NCI-H1092 treated with DMSO at 0.1 percent for 48 hours (cell line): Measurements from ENCODE around the gene EPB41L1.

Experiments used
- DNase-seq: peaks from one replicate; lab custom pipeline; 2025; lab: John Stamatoyannopoulos, UW

The EPB41L1 gene

DNA sequence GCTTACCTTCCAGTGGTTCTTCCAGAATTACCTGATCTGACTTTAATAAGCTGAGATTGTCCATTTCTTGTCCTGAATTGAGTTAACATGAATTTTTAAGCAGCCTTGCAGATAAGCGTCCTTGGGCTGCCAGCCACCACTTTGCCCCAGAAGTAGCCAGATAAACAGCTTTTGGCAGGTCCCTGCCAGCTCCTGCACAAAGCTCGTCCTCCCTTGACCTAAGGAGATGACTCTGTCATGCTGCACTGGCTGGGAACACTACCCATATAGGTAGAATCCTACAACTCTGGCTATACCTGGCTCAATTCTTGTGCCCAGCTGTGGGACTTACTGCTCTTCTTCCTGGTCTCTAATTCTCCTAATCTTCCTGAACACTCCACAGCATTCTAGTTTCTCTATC, 42.1 kb downstream of the EPB41L1 start:
- no peak for DNase-seq

DNA sequence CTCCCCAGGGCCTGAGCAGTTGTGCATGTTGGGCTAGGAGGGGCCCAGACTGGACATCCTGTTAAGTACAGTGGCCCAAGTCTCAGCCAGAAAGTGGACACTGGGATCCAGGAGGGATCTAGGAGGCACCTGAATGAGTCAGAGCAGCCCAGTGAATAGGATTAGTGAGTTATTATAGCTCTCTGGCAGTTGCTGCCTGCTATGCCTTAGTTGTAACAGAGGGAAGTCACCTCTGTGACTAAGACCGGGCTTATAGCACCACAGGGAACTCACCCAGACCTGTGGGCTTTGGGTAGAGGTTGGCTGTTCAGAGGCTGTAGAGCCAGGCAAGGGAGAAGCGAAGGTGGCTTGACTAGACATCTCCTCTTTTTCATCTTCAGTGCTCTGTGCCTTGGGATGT, 42.7 kb downstream of the EPB41L1 start:
- no peak for DNase-seq

DNA sequence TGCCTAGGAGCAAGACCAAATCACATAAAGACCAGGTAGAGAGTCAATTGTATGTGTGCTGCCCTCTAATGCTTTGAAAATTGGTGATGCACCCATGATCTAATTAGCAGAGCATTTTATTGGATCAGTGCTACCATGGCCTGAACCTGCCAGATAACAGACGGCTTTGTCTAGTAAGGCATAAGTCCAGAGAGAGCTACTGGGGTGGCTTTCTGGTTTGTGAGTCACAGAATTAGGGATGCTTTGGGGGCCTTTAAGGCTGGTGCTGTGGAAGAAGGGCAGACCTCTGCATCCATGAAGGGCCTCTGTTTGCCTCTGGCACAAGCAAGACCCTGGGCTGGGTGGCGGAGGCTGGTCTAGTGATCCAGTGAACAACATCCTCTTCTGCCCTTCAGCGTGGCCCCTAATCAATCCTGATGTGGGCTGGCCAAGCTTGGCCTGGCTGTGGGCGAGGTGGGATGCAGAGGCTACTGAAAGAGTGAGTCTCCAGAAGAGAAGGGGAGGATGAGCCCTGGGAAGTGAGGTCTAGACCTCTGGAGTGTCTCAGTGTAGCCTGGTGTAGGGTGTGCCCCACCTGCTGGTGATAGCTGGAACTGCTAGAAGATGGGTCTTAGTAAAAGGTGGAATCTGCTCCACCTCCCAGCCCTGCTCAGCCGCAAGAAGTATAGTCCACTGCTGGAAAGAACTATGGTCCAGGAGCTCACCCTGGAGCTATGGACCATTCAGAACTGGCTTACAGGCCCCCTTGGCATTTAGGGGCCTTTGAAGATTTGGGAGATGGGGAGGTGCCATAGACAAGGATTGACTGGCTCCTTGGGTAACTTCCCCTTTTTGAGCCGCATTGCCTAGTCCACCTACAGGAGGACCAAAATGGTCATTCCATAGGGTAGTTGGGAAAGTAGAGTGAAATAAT, 45.1 kb downstream of the EPB41L1 start:
- DNase-seq = peak; percentile 43

DNA sequence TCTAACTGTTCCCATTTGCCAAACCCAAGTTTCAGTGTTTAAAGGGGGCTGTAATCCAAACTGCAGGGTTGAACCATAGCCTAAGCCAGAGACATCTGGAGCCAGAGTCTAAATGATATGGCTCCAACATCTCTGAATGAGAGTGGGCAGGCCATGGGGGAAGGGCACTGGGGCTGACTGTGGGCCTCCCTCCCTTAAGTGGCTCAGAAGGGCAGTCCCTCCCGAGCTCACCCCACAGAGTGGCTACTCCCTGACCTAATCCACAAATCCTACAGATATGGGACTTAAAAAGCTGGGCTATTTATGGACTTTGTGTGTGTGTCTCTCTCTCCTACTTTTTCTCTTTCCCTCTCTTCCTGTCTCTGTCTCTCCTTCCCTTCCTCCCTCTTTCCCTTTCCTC, 45.9 kb downstream of the EPB41L1 start:
- no peak for DNase-seq

DNA sequence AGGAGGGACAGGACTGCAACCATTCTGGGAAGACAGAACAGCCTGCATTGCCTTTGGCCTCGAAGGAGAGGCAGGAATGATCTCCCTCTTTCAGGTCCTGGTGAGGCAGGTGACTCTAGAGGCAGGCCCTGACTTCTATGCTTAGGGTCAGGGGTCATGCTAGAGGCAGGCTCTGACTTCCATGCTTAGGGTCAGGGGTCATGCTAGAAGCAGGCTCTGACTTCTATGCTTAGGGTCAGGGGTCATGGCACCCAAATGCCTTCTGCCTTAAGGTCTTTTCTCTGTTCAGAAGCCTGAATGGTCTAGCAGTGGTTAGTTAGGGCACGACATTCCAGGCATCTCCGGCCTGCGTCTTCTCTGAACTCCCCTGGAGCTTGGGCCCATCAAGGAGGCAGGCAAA, 46.7 kb downstream of the EPB41L1 start:
- DNase-seq = no peak

DNA sequence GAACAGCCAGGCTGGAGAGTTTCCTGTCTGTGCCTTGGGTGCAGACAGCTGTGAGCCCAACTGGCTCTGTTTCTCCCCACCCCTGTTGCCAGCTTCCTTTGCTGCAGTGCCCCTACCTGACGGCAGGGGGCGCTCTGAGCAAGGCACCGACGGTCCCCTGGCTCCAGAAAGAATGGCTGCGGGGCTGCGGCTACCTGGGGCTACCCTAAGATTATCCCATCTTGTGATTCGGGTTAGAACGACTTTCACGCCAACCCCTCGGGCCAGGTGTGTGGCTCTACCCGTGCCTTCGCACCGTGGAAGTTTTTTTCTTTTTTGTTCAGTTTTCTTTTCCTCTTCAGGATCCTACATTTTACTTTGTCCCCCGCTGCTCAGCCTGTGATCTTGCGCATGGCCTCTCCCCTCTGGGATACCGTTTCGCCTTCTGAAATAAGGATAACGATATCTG, 48.4 kb downstream of the EPB41L1 start:
- DNase-seq = peak; percentile 13

DNA sequence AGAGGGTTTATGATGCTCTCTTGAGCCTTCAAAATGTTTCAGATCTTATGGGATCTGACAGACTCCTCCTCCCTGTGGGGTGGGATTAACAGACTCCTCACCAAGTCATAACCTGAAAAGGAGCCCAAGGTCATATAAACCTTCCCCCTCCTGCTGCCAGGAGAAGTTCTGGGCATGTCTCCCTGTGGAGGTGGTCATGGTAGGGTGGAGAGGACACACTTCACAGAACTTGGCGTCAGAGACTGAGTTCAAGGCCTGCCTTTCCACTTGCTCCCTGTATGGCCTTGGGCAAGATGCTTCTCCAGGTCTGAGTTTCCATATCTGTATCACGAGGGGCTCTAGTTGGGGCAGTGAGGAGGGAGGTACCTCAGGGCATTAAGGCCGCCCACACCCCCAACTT, 49.3 kb downstream of the EPB41L1 start:
- DNase-seq = no peak

DNA sequence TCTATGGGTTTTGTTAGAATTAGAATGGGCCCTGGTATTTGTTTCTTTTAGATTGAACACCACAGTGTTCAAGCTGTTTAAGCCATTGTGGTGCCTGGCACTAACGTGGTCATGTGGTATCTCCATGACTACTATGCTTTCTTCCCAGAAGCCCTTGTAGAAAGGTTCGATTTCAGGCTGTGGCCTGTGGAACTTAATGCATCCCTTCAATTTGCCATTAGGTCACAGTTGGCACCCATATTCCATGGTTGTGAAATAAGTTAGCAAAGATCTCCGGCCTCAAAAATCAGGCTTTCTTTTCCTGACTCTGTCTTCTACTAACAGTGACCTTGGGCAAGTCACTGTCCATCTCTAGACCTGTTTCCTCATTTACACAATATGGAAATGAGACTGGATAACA, 50.5 kb downstream of the EPB41L1 start:
- no peak for DNase-seq

DNA sequence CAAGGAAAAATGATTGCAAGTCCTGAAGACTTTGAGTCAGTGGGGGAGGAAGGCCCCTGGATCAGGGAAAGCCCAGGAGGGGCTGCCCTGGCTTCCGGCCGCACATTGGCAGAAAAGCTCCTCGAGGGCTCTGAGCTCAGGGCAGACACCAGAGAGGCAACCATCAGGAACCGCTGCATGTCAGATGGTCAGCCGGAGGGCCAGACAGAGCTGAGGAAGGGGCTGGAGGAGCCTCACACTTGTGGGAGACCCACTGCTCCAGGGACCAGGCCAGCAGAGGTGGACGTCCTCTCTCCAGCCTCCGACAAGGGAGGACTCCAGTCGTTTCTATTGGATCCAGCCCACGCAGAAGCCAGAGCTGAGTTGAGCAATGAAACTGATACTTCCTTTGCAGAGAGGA, 51.5 kb downstream of the EPB41L1 start:
- DNase-seq = no peak

DNA sequence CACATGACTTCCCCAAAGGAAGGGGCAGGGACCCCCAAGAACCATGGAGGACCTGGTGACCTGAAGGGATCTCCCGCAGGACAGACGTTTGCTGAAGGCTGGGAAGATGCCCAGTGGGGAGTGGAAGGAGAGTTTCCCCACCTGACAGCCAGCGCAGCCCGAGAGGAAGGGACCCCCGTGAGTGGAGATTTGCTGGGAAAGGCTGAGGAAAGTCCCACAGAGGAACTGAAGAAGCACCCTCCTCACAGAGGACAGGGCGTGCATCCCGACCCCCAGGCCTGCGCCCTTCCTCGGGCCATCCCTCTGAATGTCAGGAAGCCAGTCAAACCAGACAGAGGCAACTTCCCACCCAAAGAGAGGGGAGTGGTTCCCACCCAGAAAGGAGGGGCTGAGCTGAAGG, 52.1 kb downstream of the EPB41L1 start:
- DNase-seq = no peak

DNA sequence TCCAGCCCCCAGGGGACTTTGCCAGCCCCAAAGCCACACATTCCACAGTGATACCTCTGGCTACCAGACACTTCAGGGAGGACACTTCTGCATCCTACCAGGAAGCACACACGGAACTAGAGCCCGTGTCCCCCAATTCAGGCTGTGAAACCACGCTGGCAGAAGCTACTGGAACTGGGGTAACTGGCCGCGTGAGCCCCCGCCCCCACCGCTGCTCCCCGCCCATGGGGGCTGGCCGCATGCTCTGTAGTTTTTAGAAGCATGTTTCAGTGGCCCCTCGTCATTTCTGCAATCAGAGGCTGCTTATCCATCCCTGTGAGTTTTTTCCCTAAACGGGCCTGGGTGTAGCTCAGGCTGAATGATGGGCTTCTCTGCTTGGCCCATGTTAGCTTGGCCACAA, 53.1 kb downstream of the EPB41L1 start:
- no peak for DNase-seq

DNA sequence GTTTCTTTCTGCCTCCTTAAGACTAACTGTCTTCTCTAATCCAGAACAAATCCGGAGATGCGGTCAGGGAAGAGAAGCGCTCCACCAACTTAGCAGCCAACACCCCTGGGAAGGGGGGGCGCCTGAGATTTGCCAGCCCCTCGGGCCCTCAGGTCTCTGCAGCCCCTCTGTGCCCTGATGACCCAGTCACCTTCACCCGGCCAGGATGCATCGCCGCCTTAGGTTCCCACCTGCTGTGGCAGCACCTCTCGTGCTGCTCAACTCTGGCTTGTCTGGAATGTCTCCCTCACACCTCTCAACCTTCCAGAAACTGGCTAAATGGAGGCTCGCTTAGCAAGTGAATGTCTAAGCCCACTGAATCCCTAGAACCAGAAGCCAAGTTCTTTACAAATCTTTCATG, 53.7 kb downstream of the EPB41L1 start:
- no peak for DNase-seq

DNA sequence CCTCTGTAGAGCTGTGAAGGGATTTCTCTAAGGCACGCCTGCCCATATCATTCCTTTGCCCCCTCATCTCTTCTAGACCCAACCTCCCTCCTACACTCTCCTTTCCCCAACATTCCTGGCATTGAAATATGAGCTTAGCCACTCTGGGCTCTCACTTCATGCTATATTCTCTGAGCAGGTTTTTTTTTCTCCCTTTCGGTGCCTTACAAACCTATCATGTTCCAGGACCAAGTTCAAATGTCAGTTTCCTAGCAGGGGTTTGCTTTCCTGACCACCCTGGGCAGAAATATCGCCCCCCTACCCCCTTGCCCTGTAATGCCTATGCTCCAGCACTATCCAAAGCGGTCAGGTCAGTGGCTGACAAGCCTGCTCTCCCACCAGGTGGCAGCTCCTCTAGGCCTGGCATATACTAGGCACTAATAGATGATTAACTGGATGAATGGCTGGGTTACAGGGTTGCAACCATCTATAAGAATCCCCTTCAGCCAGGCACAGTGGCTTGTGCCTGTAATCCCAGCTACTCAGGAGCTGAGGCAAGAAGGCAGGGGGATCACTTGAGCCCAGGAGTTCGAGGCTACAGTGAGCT, 56.0 kb downstream of the EPB41L1 start:
- DNase-seq = no peak

DNA sequence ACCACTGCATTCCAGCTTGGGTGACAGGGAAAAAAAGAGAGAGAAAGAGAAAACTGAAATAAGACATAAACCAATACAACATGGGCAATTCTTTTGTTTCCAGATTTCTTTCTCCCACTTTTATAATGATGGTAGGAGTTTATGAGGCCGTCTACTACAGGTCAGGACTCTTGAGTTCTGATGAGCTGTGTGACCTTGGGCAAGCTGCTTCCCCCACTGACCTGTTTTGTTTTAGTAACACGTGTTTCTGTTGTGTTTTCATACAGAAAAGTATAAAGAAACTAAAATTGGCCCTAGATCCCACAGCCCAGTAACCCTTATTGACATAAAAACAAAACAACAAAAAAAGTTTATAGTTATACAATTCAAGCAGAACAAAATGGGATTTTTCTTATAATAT, 58.8 kb downstream of the EPB41L1 start:
- DNase-seq = no peak

DNA sequence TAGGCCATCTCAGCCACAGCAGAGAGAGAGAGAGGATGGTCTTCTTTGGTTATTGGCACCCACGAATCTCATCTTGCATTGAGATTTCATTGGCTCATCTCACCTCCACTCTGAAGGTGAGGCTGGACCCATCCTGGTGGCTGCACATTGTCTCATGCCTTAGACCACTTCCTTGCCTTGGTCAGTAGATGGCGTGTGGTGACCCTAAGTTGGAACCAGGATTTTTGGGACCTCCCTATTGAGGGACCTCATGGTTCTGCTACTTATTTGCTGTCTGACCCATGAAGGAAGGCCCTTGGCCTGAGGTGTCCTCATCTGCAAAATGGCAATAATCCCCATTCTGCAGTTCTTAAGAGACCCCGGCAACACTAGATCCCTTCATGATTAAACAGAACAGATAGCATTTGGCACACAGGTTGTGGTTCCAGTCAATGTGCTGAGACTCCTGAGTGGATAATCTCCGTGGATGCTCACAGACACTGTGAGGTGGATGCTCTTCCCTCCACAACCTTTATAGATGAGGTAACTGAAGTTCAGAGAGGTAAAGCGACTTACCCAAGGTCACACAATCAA, 60.2 kb downstream of the EPB41L1 start:
- no peak for DNase-seq

DNA sequence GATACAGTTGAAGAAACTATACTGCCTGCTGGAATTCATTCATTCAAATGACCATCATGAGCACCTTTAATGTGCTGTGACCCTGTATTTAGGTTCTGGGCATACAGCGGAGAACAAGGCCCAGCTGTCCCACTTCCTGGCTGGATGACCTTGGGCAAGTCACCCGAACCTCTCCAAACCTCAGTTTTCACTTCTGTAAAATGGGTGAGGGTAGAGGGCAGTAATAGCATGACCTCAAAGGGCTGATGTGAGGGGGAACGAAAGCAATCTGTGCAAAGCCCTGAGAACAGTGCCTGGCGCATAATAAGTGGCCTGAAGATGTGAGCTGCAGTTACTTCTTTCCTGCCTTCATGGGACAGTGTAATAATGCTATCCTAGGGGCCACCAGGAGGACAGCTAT, 61.2 kb downstream of the EPB41L1 start:
- DNase-seq = no peak

DNA sequence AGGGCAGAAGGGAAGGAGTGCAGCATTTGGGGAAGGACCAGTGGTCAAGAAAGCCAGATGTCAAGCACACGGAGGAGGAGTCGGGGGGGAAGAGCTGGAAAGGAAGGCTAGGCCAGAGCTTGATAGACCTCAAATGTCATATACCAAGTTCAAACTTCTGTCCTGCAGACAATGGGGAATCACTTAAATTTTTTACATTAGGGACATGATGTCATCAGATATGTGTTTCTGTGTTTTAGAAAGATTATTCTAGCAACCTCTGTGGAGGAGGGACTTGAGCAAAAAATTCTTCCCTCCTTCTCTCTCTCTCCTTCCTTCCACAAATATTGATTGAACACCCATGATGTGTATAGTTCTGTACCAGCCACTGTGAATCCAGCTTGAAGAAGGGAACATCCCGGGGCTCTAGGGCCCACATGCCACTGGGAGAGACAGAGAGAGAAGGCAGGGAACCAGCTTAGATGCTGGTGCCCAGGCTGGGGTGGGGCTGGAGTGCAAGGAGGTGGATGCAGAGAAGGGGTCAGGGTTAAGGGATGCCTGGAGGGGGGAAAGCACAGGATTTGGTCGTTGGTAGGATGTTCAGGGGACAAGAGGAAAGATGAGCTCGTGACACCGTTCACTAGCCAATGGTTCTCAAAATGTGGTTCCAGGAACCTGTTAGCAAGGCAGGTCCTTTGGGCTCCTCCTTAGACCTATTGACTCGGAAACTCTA, 61.9 kb downstream of the EPB41L1 start:
- no peak for DNase-seq

DNA sequence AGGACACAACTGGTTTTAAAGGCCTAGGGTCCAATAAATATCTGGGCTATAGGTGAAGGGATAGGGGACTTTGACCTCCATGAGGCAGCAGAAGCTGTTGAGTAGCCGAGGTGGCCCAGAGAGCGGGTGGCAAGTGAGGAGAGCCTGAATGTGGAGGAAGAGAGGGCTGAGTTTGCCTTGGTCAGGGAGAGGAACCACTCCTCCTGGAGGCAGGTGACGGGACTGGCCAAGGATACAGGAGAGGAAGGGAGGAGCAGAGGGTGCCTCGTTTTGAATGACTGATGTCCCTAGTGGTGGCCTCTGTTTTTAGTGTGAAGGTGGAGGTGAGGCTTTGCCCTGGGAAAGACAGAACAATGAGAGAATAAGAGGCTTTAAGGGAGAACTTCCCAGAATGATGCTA, 62.7 kb downstream of the EPB41L1 start:
- DNase-seq = no peak

DNA sequence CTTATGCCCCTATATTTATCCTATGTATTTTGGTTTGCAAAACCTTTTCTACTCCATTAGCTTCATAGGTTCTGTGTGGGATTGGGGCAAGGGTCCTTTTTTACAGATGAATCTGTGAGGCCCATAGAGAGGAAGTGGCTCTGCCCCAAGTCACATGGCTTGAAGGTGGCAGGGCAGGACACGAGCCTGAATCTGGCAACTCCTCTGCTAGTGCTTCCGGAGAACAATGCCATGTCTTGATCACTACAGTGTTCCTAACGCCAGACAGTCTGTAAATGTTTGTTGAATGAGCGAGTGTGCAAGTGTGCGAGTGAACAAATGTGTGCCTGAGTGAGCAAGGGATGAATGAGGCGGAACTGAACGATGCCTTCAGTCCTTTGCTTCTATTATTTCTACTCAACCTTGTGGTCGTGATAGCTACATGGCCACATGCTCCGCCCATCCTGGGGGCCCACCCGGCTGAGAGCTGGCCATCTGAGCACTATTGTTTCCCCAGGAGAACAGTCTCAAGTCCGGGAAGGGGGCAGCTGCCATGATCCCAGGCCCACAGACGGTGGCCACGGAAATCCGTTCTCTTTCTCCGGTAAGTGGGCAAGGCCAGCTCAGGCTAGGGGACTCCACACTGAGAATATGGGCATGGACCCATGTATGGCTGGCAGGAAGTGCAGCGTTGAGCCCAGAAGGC, 64.0 kb downstream of the EPB41L1 start:
- DNase-seq = no peak

DNA sequence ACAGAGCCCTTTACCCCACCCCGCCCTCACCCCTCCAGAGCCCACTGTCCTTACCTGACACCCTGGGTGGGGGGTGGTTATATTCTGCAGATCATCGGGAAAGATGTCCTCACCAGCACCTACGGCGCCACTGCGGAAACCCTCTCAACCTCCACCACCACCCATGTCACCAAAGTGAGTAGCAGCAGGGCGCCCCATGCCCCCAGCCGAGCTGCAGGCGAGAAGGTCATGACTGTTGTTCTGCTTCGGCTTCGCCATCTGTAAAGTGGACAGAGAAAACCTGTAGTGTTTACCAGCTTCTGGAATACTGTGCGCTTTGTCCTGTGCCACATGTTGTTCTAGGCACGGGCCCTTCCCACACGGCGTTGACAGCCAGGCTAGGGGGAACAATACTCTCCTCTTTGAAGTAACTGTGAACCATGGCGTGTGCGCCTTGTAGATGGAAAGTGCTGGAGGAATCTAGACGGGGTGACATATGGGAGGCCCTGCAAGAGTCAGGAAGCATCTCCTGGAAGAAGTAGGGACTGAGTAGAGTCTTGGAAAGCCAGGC, 65.2 kb downstream of the EPB41L1 start:
- DNase-seq = no peak

DNA sequence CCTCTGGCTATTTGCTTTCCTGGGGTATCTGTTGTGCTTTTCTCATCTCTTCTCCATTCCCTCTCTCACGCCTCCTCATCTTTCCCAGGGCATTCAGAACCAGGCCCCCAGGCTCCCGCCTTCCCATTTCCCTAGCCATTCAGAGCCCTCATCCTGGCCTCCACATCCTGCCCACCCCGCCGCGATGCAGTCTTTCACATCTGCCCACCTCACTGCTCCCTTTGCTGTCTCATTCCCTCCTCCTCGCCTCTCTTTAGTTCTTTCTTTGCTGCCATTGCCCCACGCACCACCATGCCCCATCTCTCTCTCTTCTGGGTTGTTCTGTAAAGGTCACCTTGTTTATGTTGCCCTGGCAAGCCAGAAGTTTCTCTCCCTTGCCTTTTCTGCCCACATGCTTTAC, 71.1 kb downstream of the EPB41L1 start:
- no peak for DNase-seq

DNA sequence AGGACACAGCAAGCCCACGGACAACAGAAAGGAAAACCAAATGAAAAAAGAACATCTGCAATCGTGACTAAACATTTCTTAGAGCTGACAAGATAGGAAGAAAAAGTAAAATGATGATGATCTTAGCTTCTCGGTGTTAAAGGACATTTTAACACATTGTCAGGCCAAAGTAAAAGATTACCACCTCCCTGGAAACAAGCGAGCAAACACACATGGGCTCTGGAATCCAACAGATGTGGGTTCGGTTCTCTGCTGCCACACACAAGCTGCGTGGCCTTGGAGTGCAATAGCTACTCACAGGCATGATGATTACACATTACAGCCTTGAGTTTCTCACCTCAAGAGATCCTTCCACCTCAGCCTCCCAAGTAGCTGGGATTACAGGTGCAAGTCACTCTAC, 74.2 kb downstream of the EPB41L1 start:
- no peak for DNase-seq
